Thyroid gland (tissue), 4 donors: ENCODE data around the gene RPS6KA5.

Source experiments
- POLR2A ChIP-seq, 2 donors: fragments of 450-650 bp; IDR thresholded peaks; one replicate each; pipeline ENCODE4 v1.6.1; 2017; ENCODE audit warnings: antibody characterized with exemption in 2 of 2, mild to moderate bottlenecking in 2 of 2, moderate library complexity in 1 of 2
- TF ChIP-seq, protein P1 (sequence below), 6 experiments: fragments of 200-600 bp in 3 of 6; fragments of 450-650 bp in 3 of 6; sonication (generic) in 3 of 6; IDR thresholded peaks; one replicate each; pipeline ENCODE4 v1.5.1; 2016 to 2019; ENCODE audit warnings: antibody characterized with exemption in 6 of 6, mild to moderate bottlenecking in 2 of 6, inconsistent platforms in 1 of 6, moderate library complexity in 1 of 6

DNA sequence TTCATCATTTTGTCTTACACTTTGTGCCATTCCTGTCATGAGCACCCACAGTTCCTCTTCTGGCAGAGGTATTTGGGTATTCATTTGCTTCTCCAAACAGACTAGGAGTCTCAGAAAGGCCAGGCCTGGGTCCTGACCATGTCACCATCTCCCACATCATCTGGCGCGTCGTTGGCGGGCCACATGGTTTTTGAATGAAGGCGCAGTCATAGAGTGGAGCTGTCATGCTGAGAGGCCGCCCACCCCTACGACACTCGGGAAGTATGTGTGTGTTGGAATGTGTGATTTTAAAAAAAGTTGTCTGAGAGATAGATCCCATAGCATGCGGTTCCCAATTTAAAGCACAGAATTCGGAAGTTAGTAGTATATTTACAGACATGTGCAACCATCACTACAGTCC lies 228.6 kb downstream of the RPS6KA5 start:
- no peak for TF ChIP-seq POLR2A (IDR thresholded peaks at IDR 0.05)
- TF ChIP-seq, protein P1, sequence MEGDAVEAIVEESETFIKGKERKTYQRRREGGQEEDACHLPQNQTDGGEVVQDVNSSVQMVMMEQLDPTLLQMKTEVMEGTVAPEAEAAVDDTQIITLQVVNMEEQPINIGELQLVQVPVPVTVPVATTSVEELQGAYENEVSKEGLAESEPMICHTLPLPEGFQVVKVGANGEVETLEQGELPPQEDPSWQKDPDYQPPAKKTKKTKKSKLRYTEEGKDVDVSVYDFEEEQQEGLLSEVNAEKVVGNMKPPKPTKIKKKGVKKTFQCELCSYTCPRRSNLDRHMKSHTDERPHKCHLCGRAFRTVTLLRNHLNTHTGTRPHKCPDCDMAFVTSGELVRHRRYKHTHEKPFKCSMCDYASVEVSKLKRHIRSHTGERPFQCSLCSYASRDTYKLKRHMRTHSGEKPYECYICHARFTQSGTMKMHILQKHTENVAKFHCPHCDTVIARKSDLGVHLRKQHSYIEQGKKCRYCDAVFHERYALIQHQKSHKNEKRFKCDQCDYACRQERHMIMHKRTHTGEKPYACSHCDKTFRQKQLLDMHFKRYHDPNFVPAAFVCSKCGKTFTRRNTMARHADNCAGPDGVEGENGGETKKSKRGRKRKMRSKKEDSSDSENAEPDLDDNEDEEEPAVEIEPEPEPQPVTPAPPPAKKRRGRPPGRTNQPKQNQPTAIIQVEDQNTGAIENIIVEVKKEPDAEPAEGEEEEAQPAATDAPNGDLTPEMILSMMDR (IDR thresholded peaks at IDR 0.05) = no peak
